ENCODE measurements around the gene GRK5.

Gene GRK5

DNA sequence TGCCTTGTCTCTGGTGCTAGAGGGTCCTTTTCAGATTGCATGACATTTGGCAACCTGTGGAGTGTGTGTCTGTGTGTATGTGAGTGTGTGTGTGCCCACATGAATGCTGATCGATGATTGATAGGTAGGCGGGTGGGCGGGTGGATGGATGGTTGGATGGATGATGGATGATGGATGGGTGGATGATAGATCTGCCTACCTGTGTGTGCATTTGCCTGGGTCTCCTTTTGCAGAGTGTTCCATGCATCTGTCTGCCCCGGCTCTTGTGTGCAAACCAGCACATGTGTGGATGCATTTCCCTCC, 235.3 kb downstream of the GRK5 start:
- H3K27ac ChIP-seq (ENCODE audit: low read depth, low read length): peak overlapping the region; percentile 62
- H3K4me3 ChIP-seq (ENCODE audit: insufficient read depth, low read length, poor library complexity, severe bottlenecking): no peak overlapping the region
- peak overlapping the region; percentile 55 for H2AFZ ChIP-seq (ENCODE audit: low read depth, low read length, severe bottlenecking)
- no peaks in the 10 kb centered on the region for H3K9me2 ChIP-seq (replicated peaks; ENCODE audit: insufficient read depth, low read length)
- peak overlapping the region; percentile 56 for H3K4me2 ChIP-seq (ENCODE audit: low read depth, low read length, poor library complexity, severe bottlenecking)
- no peaks in the 10 kb centered on the region for H3K36me3 ChIP-seq (ENCODE audit: low read length)
- H3F3A ChIP-seq (ENCODE audit: insufficient read depth): no peaks in the 10 kb centered on the region
- no peaks in the 10 kb centered on the region for H3K27me3 ChIP-seq (ENCODE audit: low read length)
- no peaks in the 10 kb centered on the region for H4K20me1 ChIP-seq (ENCODE audit: low read depth, low read length)
- no peaks in the 10 kb centered on the region for H3K79me2 ChIP-seq (ENCODE audit: insufficient read depth, low read length)
- no peaks in the 10 kb centered on the region for H3K9me3 ChIP-seq (ENCODE audit: insufficient read depth, low read length)
- H3K9ac ChIP-seq (ENCODE audit: low read length): peak overlapping the region; percentile 36; the same call in 1 of the 2 replicates
- no peak for TF ChIP-seq EZH2phosphoT487 (conservative IDR thresholded peaks at IDR 0.05; ENCODE audit: low read length)
- TF ChIP-seq, protein P1, sequence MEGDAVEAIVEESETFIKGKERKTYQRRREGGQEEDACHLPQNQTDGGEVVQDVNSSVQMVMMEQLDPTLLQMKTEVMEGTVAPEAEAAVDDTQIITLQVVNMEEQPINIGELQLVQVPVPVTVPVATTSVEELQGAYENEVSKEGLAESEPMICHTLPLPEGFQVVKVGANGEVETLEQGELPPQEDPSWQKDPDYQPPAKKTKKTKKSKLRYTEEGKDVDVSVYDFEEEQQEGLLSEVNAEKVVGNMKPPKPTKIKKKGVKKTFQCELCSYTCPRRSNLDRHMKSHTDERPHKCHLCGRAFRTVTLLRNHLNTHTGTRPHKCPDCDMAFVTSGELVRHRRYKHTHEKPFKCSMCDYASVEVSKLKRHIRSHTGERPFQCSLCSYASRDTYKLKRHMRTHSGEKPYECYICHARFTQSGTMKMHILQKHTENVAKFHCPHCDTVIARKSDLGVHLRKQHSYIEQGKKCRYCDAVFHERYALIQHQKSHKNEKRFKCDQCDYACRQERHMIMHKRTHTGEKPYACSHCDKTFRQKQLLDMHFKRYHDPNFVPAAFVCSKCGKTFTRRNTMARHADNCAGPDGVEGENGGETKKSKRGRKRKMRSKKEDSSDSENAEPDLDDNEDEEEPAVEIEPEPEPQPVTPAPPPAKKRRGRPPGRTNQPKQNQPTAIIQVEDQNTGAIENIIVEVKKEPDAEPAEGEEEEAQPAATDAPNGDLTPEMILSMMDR (IDR thresholded peaks at IDR 0.05; ENCODE audit: insufficient read depth, low read length, poor library complexity, severe bottlenecking): no peak

DNA sequence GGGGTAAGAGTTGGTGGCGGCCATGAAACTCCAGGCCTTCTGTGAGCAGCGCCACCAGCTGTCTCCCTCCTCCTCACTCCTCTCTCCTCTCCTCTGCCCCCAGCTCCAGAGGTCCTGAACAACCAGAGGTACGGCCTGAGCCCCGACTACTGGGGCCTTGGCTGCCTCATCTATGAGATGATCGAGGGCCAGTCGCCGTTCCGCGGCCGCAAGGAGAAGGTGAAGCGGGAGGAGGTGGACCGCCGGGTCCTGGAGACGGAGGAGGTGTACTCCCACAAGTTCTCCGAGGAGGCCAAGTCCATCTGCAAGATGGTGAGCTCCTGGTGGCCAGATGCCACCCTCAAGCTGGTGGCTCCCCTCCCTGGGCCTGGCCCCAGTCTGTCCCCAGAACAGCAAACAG, 236.1 kb downstream of the GRK5 start:
- no peaks in the 10 kb centered on the region for H3K36me3 ChIP-seq (ENCODE audit: low read length)
- TF ChIP-seq EZH2phosphoT487 (conservative IDR thresholded peaks at IDR 0.05; ENCODE audit: low read length): no peak
- TF ChIP-seq, protein P1 (IDR thresholded peaks at IDR 0.05; ENCODE audit: insufficient read depth, low read length, poor library complexity, severe bottlenecking): no peak
- H3K4me2 ChIP-seq (ENCODE audit: low read depth, low read length, poor library complexity, severe bottlenecking): no peak overlapping the region
- H3K27ac ChIP-seq (ENCODE audit: low read depth, low read length): no peak overlapping the region
- H3K9me3 ChIP-seq (ENCODE audit: insufficient read depth, low read length): no peaks in the 10 kb centered on the region
- no peak overlapping the region for H2AFZ ChIP-seq (ENCODE audit: low read depth, low read length, severe bottlenecking)
- H3K79me2 ChIP-seq (ENCODE audit: insufficient read depth, low read length): no peaks in the 10 kb centered on the region
- no peaks in the 10 kb centered on the region for H3K9me2 ChIP-seq (replicated peaks; ENCODE audit: insufficient read depth, low read length)
- no peaks in the 10 kb centered on the region for H3F3A ChIP-seq (ENCODE audit: insufficient read depth)
- no peak overlapping the region for H3K4me3 ChIP-seq (ENCODE audit: insufficient read depth, low read length, poor library complexity, severe bottlenecking)
- no peaks in the 10 kb centered on the region for H4K20me1 ChIP-seq (ENCODE audit: low read depth, low read length)
- H3K27me3 ChIP-seq (ENCODE audit: low read length): no peaks in the 10 kb centered on the region
- no peak overlapping the region for H3K9ac ChIP-seq (ENCODE audit: low read length)

DNA sequence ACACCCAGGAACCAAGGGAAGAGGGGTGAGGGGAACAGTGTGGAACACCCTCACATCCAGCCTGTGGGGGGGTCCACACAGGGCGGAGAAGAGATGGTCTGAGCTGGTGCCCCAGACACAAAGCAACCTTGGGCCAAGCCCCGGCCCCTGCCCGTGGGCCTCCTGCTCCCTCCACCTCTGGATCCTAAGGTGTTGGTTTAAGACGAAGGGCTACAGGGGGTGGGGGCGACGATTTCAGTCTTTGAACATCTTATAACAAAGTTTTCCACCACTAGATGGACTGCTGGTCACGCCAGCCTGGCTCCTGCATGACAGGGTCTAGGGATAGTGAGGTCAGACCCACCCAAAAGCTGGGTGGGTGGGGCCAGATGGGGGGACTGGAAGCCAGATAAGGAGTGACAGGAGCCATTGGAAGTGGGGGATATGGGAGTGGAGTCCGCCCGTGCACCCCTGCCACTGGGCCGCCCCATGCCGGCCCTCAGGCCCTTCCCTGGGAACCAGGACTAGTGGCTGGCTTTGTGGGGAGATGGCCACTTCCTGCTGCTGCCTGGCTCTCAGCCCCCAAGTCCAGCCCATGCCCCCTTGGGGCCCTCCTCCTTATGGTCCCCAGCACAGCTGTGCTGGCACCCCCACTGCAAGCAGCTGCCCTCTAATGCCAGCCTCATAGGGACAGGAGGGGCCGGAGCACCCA, 236.7 kb downstream of the GRK5 start:
- Histone ChIP-seq H3K4me2 (ENCODE audit: low read depth, low read length, poor library complexity, severe bottlenecking) (no peak overlapping the region), H3K4me3 (ENCODE audit: insufficient read depth, low read length, poor library complexity, severe bottlenecking) (no peak overlapping the region), H3K79me2 (ENCODE audit: insufficient read depth, low read length) (no peaks in the 10 kb centered on the region), H3K9ac (ENCODE audit: low read length) (no peak overlapping the region), H3K9me2 (replicated peaks; ENCODE audit: insufficient read depth, low read length) (no peaks in the 10 kb centered on the region), H3K9me3 (ENCODE audit: insufficient read depth, low read length) (no peaks in the 10 kb centered on the region), H2AFZ (ENCODE audit: low read depth, low read length, severe bottlenecking) (no peak overlapping the region), H3K36me3 (ENCODE audit: low read length) (no peaks in the 10 kb centered on the region), H3K27me3 (ENCODE audit: low read length) (no peaks in the 10 kb centered on the region), H3F3A (ENCODE audit: insufficient read depth) (no peaks in the 10 kb centered on the region), H3K27ac (ENCODE audit: low read depth, low read length) (no peak overlapping the region), H4K20me1 (ENCODE audit: low read depth, low read length) (no peaks in the 10 kb centered on the region)
- no peak for TF ChIP-seq EZH2phosphoT487 (conservative IDR thresholded peaks at IDR 0.05; ENCODE audit: low read length)
- TF ChIP-seq, protein P1 (IDR thresholded peaks at IDR 0.05; ENCODE audit: insufficient read depth, low read length, poor library complexity, severe bottlenecking): no peak
